GM12801 (cell line): ENCODE data around the gene MIA2.

ENCODE experiments used
- CTCF ChIP-seq: IDR thresholded peaks from one replicate; pipeline ENCODE4 v1.5.1; 2011; ENCODE audit warnings: control low read depth; ENCODE audit not compliant: insufficient read length; ENCODE audit errors: extremely low read depth

Gene MIA2

DNA sequence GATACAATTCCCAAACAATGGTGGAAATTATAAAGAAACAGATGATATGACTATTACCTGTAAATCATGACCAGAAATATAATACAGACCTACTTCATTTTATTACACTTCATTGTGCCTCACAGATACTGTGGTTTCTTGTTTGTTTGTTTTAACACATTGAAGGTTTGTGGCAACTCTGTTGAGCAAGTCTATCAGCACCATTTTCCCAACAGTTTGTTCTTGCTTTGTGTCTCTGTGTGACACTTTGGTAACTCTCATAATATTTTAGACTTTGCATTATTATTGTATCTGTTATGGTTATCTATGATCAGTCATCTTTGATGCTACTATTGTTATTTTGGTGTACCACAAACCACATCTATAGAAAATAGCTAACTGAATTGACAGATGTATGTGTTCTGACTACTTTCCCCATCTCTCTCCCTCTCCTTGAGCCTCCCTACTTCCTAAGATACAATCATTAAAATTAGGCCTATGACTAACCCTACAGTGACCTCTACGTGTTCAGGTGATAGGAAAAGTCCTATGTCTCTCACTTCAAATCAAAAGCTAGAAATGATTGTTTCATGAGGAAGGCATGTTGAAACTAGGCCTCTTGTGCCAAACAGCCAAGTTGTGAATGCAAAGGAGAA is 149.4 kb downstream of the MIA2 start:
- TF ChIP-seq CTCF = no peak

DNA sequence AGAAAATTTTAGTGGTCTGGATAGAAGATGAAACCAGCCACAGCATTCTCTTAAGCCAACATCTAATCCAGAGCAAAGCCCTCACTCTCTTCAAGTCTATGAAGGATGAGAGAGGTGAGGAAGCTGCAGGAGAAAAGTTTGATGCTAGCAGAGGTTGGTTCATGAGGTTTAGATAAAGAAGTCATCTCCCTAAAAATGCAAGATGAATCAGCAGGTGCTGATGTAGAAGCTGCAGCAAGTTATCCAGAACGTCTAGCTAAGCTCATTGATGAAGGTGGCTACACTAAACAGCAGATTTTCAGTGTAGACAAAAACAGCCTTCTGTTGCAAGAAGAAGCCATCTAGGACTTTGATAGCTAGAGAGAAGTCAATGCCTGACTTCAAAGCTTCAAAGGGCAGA is 150.0 kb downstream of the MIA2 start:
- TF ChIP-seq CTCF = no peak

DNA sequence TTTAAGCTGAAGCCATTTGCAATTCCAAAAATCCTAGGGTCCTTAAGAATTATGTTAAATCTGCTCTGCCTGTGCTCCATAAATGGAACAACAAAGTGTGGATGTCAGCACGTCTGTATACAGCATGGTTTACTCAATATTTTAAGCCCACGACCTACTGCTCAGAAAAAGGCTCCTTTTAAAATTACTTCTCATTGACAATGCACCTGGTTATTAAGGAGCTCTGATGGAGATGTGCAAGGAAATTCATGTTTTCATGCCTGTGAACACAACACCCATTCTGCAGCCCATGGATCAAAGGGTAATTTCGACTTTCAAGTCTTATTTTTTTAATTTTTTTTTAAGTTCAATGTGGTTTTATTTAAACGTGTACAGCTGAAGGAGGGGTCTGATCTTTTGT is 150.5 kb downstream of the MIA2 start:
- no peak for TF ChIP-seq CTCF

- TF ChIP-seq CTCF = no peak
These were observed 159.6 kb downstream of the MIA2 start for GRCh38 chr14:39393289-39393688.

DNA sequence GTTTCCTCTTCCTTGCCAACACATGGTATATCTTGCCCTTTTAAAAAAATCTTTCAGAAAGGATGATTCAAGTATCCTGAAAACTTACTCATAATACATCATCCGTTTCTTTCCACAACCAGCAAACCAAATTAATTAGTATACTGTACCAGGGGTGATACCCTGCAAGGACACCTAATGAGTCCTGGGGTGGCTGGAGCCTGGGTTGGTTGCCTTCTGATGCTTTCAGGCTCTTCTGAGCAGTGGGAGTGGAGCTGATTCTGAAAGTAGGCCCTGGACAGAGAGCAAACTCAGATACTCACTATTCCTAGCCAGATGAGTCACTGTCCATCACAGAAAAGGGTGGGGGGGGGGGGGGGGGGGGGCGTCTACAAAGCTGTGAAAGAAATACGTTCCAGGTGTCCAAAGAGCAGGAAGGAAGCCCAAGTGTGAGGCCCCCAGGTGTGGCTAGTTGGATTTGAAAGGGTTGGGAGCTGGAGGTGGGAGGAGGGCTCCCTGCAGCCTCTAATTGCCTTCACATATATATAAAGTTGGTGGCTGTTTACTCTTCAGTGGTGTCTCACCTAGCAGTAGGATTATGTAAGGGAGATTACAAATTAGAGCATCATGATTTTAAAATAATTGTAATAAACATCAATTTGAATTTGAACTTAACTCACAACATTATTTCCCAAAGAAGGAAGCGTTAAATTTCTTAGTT is 162.0 kb downstream of the MIA2 start:
- TF ChIP-seq CTCF = no peak

DNA sequence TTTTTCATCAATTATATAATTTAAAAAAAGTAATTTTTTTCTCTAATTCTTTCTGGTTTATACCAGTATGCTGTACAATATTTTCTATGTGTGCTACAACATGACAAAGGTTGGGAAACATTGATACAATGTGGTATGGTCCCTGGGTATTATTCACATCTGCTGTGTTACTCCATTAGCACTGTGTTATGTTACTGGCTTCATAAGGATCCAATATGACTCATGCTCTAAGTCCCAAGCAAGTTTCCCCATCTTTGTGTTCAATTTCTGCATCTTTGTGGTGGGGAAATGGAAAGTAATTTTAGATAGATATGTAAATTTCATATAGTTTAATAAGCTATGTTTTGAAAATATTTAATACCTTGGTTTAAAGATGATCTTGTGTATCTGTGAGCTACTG is 162.7 kb downstream of the MIA2 start:
- no peak for TF ChIP-seq CTCF

- TF ChIP-seq CTCF = no peak
These were observed 164.7 kb downstream of the MIA2 start for GRCh38 chr14:39398382-39398781.
